LHCN-M2 (cell line): ENCODE results near the gene BBS12. TPM values are rescaled to one million over a fixed set of nuclear protein-coding genes. Genes with fewer than 3 reads are reported as not detected.

ENCODE experiments used
- DNase-seq: peaks from one replicate; pipeline ENCODE4 v3.0.0-alpha.2; 2012; ENCODE audit warnings: low read depth
- total RNA-seq: library from RNA; depleted of rRNA; stranded (reverse); fragments of >200 nt; gene quantifications from 2 replicates; pipeline ENCODE4 v1.2.3, GENCODE V29; 2014

The BBS12 gene
- total RNA-seq, 1 experiment from 2014 or later = 5.5 TPM

DNA sequence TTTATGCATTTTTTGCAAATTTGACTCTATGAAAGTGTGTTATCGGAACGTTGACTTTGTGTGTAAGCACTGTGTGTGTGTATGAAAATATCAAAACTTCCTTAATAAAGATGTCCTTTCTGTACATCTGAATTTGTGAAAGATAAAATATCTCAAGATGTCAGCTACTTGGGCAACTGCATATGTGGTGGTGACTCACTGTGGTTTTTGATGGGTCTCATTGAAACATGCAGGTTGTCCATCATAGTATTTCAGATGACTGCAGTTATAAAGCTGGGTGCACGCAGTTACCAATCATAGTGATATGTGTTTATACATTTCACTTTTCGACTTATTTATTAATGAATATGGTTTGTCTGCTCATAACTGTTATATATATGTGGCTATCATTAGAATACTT, 19.7 kb upstream of the BBS12 start:
- DNase-seq = peak; percentile 69

DNA sequence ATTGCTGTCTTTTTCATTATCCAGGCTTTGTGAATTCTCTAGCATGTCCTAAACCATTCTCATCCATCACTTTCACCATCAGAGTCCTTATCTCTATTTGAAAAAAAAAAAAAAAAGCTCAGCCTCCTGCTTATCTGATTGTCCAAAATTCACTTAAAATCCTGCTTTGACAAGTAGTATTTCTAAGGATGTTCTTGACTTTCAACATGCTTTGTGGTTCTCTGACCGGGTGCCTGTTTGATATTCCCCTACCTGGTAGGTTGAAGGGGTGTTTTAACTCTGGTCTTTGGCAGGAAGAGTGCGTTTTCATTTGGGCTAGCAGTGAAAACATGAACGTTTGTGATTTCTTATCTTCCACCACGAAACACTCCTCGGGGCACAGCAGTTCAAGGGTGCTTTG, 17.3 kb upstream of the BBS12 start:
- DNase-seq = no peak

DNA sequence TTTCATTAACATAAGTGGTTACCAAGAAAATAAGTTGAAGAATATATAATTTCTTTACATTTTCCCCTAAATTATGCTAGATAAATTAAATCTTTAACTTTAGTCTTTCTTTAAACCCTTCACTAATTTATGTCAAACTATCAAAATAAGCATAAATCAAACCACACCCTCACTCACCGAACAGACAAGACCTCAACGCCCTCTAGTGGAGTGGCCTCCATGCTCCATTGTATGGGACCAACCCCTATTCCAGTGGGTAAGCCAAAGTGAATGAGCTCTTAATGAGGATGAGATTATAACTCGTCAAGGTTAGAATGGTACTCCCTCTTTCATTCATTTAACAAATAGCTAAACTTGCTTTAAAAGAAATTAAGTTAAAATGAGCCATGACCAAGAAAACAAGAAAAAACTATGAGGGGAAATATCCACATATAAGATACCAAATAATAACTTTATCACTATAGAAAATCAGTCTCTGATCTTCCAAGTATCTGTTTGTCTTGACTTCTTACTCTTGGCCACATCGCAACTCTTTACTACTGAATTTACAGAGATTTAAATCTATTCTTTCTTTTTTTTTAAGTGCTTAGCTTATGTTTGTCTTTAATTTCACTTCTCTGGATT, 15.6 kb upstream of the BBS12 start:
- peak; percentile 75 for DNase-seq

DNA sequence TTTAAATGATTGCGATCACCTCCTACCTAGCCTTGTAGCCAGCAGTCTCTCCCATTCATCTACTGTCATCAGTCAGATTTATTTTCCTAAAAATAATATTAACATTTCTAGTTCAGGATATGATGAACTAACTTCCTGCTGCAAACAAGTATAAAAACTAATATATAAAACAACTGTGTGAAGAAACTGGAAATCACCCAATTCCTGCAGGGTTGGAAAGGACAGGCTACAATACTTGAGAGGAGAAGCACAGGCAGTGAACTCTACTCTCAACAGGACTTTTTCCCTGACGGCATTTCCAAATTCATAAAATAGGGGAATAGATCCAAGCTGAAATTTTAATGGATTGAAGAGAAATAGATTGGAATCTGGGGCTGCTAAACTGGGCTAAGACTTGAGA, 14.2 kb upstream of the BBS12 start:
- DNase-seq = no peak

DNA sequence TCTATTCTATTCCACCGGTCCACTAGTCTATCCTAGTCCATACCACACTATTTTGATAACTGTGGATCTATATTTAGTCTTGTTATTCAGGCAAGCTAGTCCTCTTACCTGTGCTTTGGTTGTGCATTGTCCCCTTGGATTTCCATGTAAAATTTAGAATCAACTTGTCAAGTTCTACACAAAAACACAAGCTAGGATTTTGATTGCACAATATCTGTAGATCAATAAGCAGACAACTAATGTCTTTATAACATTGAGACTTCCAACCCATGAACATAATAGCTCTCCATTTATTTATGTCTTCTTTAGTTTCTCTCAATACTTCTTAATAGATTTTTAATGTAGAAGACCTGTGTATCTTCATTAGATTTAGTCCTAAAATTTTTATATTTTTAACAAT, 10.2 kb upstream of the BBS12 start:
- DNase-seq = no peak

DNA sequence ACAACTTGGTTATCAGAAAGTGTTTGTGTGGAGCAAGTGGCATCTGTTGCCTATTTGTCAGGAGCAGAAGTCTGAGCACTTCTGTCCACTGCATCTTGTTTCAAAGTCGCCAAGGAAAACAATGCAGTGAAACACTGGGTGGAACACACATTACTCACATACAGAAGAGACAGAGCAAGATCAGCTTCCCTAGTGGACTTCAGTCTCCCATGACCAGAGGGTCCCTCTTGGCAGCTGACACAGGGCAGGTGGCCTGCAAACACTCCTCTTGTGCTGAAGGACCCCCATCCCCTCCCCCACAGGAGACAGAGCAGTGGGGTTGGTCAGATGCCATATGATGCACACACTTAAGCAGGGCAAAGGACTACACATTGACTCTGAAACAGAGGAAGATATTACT, 3.6 kb upstream of the BBS12 start:
- DNase-seq = peak; percentile 79

DNA sequence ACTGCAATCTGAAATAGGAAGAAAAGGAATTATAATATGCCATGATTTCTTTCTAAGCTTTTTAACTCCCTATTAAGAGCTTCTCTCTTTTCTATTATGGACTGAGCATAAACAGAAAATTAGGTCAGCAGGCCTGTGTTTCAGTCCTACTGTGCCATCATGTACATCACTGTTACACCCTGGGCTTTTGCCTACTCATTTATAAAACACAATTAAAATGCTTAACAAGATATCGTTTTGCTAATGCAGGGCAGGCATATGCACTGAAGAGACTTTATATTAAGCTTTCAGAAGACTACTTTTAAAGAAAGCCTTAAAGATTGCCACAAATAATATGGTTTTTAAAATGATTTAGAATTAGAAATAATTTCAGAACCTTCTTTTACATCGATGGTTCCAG, 828 bp upstream of the BBS12 start:
- no peak for DNase-seq

DNA sequence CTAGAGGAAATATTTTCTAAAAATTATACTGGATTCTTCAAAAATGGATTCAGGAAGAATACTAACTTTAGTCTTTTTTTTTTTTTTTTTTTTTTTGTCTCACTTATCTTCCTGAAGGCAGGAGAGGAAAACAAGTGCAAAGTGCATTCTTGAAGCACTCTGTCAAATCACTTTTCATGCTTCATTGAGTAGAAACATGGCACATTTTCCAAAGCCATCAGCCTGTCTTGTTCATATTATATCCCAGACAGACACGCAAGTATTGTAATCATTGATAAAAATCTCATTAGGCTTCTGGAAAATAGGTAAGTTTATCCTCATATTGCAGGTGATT, 1.2 kb downstream of the BBS12 start:
- DNase-seq = no peak

DNA sequence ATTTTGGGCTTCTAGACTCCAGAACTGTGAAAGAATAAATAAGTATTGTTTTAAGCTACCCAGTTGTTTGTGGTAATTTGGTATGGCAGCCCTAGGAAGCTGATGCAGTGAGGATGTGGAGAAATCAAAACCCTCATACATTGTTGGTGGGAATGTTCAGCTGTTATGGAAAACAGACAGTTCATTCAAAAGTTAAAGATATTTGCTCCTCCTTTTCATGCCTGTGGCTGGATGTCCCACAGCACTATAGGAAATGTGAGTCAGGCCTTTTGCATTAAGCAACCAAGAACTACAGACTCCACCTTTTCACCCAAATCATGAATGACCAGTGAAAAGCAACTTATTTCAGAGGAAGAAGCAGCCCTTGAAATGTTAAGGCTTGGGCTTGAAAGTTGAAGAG, 6.7 kb downstream of the BBS12 start:
- DNase-seq = peak; percentile 93

DNA sequence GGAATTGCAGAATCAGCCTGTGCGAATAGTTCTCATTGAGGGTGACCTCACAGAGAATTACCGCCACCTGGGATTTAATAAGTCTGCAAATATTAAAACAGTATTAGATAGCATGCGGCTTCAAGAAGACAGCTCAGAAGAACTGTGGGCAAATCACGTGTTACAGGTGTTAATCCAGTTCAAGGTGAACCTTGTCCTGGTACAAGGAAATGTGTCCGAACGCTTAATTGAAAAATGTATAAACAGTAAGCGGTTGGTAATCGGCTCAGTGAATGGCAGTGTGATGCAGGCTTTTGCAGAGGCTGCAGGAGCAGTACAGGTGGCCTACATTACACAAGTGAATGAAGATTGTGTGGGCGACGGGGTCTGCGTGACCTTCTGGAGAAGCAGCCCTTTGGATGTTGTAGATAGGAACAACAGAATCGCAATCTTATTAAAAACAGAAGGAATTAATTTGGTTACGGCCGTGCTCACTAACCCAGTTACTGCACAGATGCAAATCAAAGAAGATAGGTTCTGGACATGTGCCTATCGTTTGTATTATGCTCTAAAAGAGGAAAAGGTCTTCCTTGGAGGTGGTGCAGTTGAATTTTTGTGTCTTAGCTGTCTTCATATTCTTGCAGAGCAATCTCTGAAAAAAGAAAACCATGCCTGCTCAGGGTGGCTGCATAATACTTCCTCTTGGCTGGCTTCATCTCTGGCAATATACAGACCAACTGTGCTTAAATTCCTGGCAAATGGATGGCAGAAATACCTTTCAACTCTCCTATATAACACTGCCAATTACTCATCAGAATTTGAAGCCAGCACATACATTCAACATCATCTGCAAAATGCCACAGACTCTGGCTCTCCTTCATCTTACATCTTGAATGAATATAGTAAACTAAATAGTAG, 10.7 kb downstream of the BBS12 start:
- no peak for DNase-seq

DNA sequence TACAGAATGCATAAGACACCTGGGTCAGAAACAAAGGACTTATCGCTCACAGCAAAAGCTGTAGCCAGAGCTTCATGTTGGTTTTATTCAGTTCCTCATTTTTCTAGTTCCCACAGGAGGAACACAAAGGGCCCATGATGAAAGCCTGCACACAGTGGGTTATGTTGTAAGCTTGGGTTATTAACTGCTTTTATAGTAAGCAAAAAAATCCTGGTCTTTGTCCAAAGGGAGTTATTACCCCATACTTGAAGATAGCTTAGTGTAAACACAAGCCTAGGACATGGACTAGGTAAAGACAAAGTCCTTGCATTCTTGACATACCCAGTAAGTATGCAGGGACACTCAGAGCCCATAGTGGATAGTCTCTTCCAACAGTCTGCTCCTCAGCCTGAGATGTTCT, 11.7 kb downstream of the BBS12 start:
- DNase-seq = no peak

DNA sequence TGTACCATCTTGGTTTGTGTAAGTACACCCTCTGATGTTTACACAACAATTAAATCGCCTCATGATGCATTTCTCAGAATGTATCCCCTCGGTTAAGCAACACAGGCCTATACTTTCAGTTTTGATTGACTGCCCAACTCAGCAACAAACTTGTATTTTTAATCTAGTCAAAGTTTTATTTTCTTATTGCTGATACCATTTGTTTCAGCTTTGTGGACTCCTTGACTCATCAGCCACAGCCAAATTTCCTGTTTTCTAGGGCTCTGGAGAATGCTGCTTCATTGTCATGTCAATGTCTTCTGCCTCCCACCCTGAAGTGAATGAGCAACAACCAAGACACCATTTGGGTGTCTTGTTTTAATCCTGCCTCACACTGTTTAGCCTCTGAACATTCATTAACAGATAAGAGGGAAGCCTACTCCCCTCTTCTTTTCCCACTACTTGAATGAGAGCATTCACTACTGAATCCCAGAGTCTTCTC, 14.0 kb downstream of the BBS12 start:
- DNase-seq = peak; percentile 72

DNA sequence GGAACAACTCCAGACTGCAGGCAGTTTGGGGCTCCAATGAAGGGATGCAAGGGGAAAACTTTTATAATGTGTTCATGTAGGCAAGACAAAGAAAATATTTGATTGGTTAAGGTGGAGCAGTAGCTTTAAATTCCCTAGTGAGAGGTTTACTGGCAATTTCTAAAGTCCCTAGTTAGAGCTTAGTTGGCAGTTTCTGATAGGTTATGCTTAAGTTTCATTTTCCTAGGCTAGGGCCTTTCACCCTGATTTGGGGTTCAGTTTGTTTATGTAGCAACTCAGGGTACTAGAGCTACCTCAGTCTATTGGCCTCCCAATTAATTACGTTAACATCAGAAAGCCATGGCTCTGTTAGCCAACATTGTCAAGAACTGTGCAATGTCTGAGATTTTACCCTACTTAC, 14.6 kb downstream of the BBS12 start:
- no peak for DNase-seq

DNA sequence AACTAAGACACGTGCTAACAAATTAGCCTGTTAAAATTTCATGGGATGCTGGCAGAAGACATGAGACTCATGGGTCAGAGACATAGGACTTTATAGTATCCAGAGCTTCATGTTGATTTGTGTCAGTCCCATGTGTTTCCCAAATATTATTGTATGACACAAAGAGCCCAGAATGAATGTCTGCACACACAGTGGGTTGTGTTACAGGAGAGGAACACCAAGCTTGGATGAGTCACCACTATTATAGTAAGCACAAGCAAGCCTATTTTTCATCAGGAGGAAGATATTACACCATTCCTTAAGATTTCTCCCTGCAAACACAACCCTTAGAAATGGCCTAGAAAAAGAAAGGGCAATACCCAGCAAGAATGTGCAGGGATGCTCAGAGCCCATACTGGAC, 15.4 kb downstream of the BBS12 start:
- DNase-seq = peak; percentile 87

DNA sequence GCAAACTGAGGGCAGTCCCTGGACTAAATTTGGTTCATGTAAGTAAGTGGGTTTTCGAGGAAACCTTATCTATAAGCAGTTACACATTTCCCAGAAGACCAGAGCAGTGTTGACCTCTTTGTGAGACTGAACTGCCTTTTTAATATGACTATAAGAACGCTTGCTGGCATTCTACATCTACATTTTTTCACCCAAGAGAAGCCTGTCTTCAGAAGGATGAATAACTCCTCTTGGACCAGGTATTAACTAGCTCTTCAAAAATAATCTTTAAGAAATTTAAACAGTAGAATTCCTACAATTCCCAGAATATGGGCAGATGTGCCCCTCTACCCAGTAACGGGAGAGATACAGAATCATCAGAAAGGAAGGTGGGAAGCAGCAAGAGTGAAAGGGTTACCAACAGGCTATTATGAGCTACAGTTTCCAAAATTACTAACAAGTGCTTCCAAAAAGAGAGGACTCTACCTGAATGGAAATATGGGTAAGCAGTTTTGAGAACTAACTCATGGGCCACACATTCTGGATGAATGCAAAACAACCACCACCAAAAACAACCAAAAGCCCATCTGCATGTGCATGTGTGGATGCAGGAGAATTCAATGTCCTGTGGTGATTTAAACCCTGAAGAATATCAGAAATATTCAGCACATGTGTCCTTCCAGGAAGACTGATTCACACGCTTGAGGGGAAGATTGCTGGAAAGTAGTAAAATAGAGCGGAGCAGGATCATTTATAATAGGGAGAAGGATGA, 17.4 kb downstream of the BBS12 start:
- no peak for DNase-seq

DNA sequence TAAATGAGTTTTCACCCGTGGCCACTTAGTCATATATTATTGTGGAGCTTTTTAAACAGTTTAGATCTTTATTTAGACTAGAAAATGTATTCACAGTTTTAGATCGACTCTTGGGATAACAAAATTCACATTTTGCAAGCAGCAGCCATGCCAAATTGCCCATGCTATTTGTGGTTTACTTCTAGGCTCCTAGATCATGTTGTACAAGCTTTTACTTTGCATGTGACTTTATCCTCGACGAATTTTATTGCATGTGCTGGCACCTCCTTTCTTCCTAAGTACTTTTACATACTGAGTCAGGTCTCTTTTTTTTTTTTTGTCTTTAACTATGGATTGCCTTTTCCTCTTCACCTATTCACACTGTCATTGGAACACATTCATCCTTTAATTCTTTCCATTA, 23.2 kb downstream of the BBS12 start:
- DNase-seq = no peak

DNA sequence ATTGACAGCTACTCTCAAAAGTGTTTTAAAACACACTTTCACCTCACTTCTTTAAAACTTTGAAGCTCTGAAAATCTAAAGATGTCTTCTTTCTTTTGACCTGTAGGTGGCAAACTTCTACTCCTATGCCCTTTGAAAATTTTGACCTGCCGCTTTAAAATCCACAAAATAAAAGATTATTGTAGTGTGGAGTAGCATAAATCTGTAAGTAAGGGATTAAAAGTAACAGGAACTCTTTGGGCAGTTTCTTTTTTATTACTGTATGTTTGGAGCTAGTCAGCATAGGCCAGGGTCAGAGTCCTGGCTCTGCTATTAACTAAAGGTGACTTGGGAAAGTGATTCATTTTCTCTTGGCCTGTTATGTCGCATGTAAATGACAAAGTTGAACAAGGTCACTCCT, 25.5 kb downstream of the BBS12 start:
- peak; percentile 57 for DNase-seq

DNA sequence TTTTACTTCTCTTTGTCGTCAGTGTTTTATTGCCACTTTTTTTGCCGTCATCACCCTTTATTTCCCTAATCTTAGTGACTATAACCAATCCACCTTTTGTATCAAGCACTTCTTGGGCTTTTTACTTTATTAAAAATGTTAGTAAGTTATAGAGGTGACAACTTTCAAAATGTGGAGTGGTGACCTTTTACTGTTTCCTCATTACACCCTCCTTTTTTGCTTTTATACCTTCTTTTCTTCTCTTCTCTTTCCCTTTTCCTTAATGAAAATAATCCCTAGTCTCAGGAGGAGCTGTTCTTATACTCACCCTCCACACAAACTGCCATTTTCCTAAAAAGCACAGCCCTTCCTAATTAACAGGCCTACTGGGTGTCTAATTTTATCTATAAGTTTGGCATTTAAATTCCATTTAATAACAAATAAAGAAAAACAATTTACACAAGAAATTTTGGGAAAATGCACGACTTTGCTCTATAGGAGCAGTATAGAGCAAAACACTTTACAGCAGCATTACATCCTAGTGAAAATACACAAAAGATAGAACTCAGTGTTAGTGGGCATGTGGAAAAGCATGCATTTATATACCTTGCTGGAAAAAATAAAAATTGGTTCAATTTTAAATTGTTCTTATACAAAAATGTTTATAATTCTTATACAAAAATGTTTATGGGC, 27.3 kb downstream of the BBS12 start:
- DNase-seq = no peak

DNA sequence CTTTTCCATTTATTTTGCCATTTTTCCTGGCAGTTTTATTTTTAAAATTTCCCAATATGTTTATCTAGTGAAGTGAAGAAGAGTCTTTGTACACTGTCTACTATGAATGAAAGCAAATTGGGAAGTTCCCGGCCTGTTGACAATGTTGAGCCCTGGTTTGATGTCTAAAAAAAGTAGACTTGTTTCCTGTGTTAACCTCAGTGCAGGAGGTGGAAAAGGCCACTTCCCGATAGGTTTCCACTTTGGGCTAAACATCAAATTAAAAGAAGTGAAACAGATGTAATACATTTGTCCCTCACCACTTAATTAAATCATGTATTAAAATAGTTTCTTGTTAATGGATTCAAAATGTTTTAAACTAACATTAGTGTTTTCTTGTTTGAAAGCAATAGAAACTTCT, 30.0 kb downstream of the BBS12 start:
- no peak for DNase-seq

DNA sequence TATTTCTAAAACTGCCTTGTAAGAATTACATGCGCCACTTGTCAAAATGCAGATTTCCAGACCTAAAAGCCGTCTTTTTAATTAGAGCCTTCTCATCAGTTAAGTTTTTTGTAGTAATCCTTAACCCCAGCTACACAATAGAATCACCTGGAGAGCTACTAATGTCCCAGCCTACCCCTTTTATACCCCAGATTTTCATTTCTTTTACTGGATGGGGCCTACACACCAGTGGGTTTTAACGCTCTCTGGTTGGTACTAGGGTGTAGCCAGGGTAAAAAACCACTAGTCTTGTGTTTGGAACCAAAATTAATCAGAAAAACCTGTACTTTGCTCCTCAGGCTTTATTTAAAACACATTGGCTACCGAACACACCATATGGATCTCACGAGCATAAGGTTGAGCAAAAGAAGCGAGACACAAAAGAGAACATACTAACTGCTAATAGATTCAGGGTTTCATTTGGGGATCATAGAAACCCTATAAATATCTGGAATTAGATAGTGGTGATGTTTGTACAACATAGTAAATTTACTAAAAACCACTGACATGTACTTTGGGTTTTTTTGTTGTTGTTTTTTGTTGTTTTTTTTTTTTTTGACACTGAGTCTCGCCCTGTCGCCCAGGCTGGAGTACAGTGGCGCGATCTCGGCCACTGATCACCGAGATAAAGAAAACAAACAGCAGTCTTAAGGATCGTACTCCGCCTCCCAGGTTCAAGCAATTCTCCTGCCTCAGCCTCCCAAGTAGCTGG, 30.6 kb downstream of the BBS12 start:
- DNase-seq = no peak
